ENCODE data around the gene POU2F3. TPM values are rescaled to one million over a fixed set of nuclear protein-coding genes. Genes with fewer than 3 reads are reported as not detected.

The POU2F3 gene
- total and polyA plus RNA-seq, 2 of the 13 experiments (the other 11 are each of a cell fraction or from before 2014, with no cell fraction given): not detected

DNA sequence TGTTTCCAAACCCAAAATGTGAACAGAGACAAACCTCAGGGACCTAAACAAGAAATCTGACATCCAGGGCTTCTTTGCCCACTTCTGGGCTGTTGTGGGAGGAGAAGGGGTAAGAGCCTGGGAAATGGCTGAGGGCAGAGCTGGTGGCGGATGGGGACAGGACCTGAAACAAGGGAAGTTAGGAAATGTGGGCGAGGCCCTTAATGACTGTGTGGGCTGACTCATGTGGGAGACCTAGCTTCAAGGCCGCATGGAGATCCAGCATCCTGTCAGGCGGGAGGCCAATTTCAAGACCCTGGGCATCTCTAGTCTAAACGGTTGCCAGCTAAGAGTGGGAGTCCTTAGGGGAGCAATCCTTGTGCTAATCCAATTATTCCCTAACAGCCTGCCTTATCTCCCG is 31.2 kb upstream of the POU2F3 start (continued):
- TF ChIP-seq SP140L (CRISPR knock-in tag; IDR thresholded peaks at IDR 0.05; ENCODE audit: borderline replicate concordance): no peak
- TF ChIP-seq, protein P1, sequence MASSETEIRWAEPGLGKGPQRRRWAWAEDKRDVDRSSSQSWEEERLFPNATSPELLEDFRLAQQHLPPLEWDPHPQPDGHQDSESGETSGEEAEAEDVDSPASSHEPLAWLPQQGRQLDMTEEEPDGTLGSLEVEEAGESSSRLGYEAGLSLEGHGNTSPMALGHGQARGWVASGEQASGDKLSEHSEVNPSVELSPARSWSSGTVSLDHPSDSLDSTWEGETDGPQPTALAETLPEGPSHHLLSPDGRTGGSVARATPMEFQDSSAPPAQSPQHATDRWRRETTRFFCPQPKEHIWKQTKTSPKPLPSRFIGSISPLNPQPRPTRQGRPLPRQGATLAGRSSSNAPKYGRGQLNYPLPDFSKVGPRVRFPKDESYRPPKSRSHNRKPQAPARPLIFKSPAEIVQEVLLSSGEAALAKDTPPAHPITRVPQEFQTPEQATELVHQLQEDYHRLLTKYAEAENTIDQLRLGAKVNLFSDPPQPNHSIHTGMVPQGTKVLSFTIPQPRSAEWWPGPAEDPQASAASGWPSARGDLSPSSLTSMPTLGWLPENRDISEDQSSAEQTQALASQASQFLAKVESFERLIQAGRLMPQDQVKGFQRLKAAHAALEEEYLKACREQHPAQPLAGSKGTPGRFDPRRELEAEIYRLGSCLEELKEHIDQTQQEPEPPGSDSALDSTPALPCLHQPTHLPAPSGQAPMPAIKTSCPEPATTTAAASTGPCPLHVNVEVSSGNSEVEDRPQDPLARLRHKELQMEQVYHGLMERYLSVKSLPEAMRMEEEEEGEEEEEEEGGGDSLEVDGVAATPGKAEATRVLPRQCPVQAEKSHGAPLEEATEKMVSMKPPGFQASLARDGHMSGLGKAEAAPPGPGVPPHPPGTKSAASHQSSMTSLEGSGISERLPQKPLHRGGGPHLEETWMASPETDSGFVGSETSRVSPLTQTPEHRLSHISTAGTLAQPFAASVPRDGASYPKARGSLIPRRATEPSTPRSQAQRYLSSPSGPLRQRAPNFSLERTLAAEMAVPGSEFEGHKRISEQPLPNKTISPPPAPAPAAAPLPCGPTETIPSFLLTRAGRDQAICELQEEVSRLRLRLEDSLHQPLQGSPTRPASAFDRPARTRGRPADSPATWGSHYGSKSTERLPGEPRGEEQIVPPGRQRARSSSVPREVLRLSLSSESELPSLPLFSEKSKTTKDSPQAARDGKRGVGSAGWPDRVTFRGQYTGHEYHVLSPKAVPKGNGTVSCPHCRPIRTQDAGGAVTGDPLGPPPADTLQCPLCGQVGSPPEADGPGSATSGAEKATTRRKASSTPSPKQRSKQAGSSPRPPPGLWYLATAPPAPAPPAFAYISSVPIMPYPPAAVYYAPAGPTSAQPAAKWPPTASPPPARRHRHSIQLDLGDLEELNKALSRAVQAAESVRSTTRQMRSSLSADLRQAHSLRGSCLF (CRISPR knock-in tag; IDR thresholded peaks at IDR 0.05; ENCODE audit: borderline replicate concordance): no peak
- TF ChIP-seq, protein P2, sequence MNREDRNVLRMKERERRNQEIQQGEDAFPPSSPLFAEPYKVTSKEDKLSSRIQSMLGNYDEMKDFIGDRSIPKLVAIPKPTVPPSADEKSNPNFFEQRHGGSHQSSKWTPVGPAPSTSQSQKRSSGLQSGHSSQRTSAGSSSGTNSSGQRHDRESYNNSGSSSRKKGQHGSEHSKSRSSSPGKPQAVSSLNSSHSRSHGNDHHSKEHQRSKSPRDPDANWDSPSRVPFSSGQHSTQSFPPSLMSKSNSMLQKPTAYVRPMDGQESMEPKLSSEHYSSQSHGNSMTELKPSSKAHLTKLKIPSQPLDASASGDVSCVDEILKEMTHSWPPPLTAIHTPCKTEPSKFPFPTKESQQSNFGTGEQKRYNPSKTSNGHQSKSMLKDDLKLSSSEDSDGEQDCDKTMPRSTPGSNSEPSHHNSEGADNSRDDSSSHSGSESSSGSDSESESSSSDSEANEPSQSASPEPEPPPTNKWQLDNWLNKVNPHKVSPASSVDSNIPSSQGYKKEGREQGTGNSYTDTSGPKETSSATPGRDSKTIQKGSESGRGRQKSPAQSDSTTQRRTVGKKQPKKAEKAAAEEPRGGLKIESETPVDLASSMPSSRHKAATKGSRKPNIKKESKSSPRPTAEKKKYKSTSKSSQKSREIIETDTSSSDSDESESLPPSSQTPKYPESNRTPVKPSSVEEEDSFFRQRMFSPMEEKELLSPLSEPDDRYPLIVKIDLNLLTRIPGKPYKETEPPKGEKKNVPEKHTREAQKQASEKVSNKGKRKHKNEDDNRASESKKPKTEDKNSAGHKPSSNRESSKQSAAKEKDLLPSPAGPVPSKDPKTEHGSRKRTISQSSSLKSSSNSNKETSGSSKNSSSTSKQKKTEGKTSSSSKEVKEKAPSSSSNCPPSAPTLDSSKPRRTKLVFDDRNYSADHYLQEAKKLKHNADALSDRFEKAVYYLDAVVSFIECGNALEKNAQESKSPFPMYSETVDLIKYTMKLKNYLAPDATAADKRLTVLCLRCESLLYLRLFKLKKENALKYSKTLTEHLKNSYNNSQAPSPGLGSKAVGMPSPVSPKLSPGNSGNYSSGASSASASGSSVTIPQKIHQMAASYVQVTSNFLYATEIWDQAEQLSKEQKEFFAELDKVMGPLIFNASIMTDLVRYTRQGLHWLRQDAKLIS (CRISPR knock-in tag; IDR thresholded peaks at IDR 0.05): no peak
- no peak for TF ChIP-seq ZKSCAN1 (IDR thresholded peaks at IDR 0.05; ENCODE audit: low read length)
- TF ChIP-seq RORA (CRISPR knock-in tag; IDR thresholded peaks at IDR 0.05): no peak
- TF ChIP-seq NFE2L1 (CRISPR knock-in tag; IDR thresholded peaks at IDR 0.05; ENCODE audit: borderline replicate concordance): no peak
- TF ChIP-seq THYN1 (CRISPR knock-in tag; IDR thresholded peaks at IDR 0.05; ENCODE audit: borderline replicate concordance, low read depth): no peak
- no peak for TF ChIP-seq ZIK1 (CRISPR knock-in tag; IDR thresholded peaks at IDR 0.05; ENCODE audit: borderline replicate concordance, low read depth)
- TF ChIP-seq, protein P3, sequence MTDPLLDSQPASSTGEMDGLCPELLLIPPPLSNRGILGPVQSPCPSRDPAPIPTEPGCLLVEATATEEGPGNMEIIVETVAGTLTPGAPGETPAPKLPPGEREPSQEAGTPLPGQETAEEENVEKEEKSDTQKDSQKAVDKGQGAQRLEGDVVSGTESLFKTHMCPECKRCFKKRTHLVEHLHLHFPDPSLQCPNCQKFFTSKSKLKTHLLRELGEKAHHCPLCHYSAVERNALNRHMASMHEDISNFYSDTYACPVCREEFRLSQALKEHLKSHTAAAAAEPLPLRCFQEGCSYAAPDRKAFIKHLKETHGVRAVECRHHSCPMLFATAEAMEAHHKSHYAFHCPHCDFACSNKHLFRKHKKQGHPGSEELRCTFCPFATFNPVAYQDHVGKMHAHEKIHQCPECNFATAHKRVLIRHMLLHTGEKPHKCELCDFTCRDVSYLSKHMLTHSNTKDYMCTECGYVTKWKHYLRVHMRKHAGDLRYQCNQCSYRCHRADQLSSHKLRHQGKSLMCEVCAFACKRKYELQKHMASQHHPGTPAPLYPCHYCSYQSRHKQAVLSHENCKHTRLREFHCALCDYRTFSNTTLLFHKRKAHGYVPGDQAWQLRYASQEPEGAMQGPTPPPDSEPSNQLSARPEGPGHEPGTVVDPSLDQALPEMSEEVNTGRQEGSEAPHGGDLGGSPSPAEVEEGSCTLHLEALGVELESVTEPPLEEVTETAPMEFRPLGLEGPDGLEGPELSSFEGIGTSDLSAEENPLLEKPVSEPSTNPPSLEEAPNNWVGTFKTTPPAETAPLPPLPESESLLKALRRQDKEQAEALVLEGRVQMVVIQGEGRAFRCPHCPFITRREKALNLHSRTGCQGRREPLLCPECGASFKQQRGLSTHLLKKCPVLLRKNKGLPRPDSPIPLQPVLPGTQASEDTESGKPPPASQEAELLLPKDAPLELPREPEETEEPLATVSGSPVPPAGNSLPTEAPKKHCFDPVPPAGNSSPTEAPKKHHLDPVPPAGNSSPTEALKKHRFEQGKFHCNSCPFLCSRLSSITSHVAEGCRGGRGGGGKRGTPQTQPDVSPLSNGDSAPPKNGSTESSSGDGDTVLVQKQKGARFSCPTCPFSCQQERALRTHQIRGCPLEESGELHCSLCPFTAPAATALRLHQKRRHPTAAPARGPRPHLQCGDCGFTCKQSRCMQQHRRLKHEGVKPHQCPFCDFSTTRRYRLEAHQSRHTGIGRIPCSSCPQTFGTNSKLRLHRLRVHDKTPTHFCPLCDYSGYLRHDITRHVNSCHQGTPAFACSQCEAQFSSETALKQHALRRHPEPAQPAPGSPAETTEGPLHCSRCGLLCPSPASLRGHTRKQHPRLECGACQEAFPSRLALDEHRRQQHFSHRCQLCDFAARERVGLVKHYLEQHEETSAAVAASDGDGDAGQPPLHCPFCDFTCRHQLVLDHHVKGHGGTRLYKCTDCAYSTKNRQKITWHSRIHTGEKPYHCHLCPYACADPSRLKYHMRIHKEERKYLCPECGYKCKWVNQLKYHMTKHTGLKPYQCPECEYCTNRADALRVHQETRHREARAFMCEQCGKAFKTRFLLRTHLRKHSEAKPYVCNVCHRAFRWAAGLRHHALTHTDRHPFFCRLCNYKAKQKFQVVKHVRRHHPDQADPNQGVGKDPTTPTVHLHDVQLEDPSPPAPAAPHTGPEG (CRISPR knock-in tag; IDR thresholded peaks at IDR 0.05): no peak
- TF ChIP-seq ZNF772 (CRISPR knock-in tag; IDR thresholded peaks at IDR 0.05): no peak
- TF ChIP-seq ZNF367 (CRISPR knock-in tag; IDR thresholded peaks at IDR 0.05; ENCODE audit: borderline replicate concordance): no peak
- no peak for TF ChIP-seq ZSCAN12 (CRISPR knock-in tag; IDR thresholded peaks at IDR 0.05)
- no peak for TF ChIP-seq BCL6 (CRISPR knock-in tag; IDR thresholded peaks at IDR 0.05)
- TF ChIP-seq ZNF501 (CRISPR knock-in tag; IDR thresholded peaks at IDR 0.05): no peak
- no peak for TF ChIP-seq ZNF251 (CRISPR knock-in tag; IDR thresholded peaks at IDR 0.05)
